ENCODE data around the gene RHAG.

The RHAG gene

GRCh38 chr6:49570474-49571079, 66.1 kb downstream of the RHAG start:
- 91 to 97% methylated on average over 6 of the region's 6 CpGs for WGBS, 2 experiments
- Histone ChIP-seq H3K9me3 (ENCODE audit: control insufficient read depth, low read length) (no peaks in the 10 kb centered on the region), H3K4me3 (ENCODE audit: insufficient read depth, low read depth, low read length) (no peak overlapping the region), H3K4me1 (ENCODE audit: control insufficient read depth, insufficient read depth, low read length) (no peaks in the 10 kb centered on the region), H3K36me3 (ENCODE audit: control insufficient read depth, insufficient read depth, low read length) (no peaks in the 10 kb centered on the region), H3K27ac (ENCODE audit: insufficient read depth, low read depth, low read length, poor library complexity, severe bottlenecking) (no peak overlapping the region), H3K27me3 (ENCODE audit: control insufficient read depth, insufficient read depth, low read length, poor library complexity, severe bottlenecking) (no peaks in the 10 kb centered on the region)

GRCh38 chr6:49565855-49566254, 70.8 kb downstream of the RHAG start:
- Histone ChIP-seq H3K4me3 (ENCODE audit: insufficient read depth, low read depth, low read length) (no peak overlapping the region), H3K36me3 (ENCODE audit: control insufficient read depth, insufficient read depth, low read length) (no peaks in the 10 kb centered on the region), H3K27ac (ENCODE audit: insufficient read depth, low read depth, low read length, poor library complexity, severe bottlenecking) (no peak overlapping the region), H3K4me1 (ENCODE audit: control insufficient read depth, insufficient read depth, low read length) (no peaks in the 10 kb centered on the region), H3K27me3 (ENCODE audit: control insufficient read depth, insufficient read depth, low read length, poor library complexity, severe bottlenecking) (no peaks in the 10 kb centered on the region), H3K9me3 (ENCODE audit: control insufficient read depth, low read length) (no peaks in the 10 kb centered on the region)
- WGBS, 2 experiments = 87 to 92% methylated on average over 10 of the region's 10 CpGs

GRCh38 chr6:49565261-49565660, 71.4 kb downstream of the RHAG start:
- Histone ChIP-seq H3K4me3 (ENCODE audit: insufficient read depth, low read depth, low read length) (no peak overlapping the region), H3K36me3 (ENCODE audit: control insufficient read depth, insufficient read depth, low read length) (no peaks in the 10 kb centered on the region)
- 43 to 96% methylated on average over 1 to 2 of the region's 2 CpGs for WGBS, 2 experiments

GRCh38 chr6:49564552-49564951, 72.1 kb downstream of the RHAG start:
- Histone ChIP-seq H3K36me3 (ENCODE audit: control insufficient read depth, insufficient read depth, low read length) (no peaks in the 10 kb centered on the region), H3K4me1 (ENCODE audit: control insufficient read depth, insufficient read depth, low read length) (no peaks in the 10 kb centered on the region), H3K4me3 (ENCODE audit: insufficient read depth, low read depth, low read length) (no peak overlapping the region), H3K27ac (ENCODE audit: insufficient read depth, low read depth, low read length, poor library complexity, severe bottlenecking) (no peak overlapping the region), H3K27me3 (ENCODE audit: control insufficient read depth, insufficient read depth, low read length, poor library complexity, severe bottlenecking) (no peaks in the 10 kb centered on the region), H3K9me3 (ENCODE audit: control insufficient read depth, low read length) (no peaks in the 10 kb centered on the region)
- 80% methylated on average over 1 of the region's 1 CpG; no CpG with 5 or more reads in 1 of the 2 experiments for WGBS, 2 experiments

More at GRCh38 chr6:49565261-49565660, 71.4 kb downstream of the RHAG start:
- Histone ChIP-seq H3K27ac (ENCODE audit: insufficient read depth, low read depth, low read length, poor library complexity, severe bottlenecking) (no peak overlapping the region), H3K9me3 (ENCODE audit: control insufficient read depth, low read length) (no peaks in the 10 kb centered on the region), H3K27me3 (ENCODE audit: control insufficient read depth, insufficient read depth, low read length, poor library complexity, severe bottlenecking) (no peaks in the 10 kb centered on the region), H3K4me1 (ENCODE audit: control insufficient read depth, insufficient read depth, low read length) (no peaks in the 10 kb centered on the region)

GRCh38 chr6:49563006-49563886, 73.4 kb downstream of the RHAG start:
- 78 to 83% methylated on average over 5 of the region's 5 CpGs for WGBS, 2 experiments
- H3K4me3 ChIP-seq (ENCODE audit: insufficient read depth, low read depth, low read length) = no peak overlapping the region
- H3K27ac ChIP-seq (ENCODE audit: insufficient read depth, low read depth, low read length, poor library complexity, severe bottlenecking) = no peak overlapping the region
- H3K9me3 ChIP-seq (ENCODE audit: control insufficient read depth, low read length) = no peaks in the 10 kb centered on the region
- no peaks in the 10 kb centered on the region for H3K36me3 ChIP-seq (ENCODE audit: control insufficient read depth, insufficient read depth, low read length)
- H3K4me1 ChIP-seq (ENCODE audit: control insufficient read depth, insufficient read depth, low read length) = no peaks in the 10 kb centered on the region
- H3K27me3 ChIP-seq (ENCODE audit: control insufficient read depth, insufficient read depth, low read length, poor library complexity, severe bottlenecking) = no peaks in the 10 kb centered on the region

GRCh38 chr6:49558238-49558637, 78.4 kb downstream of the RHAG start:
- Histone ChIP-seq H3K27me3 (ENCODE audit: control insufficient read depth, insufficient read depth, low read length, poor library complexity, severe bottlenecking) (no peaks in the 10 kb centered on the region), H3K27ac (ENCODE audit: insufficient read depth, low read depth, low read length, poor library complexity, severe bottlenecking) (no peak overlapping the region), H3K36me3 (ENCODE audit: control insufficient read depth, insufficient read depth, low read length) (no peaks in the 10 kb centered on the region), H3K4me3 (ENCODE audit: insufficient read depth, low read depth, low read length) (no peak overlapping the region), H3K9me3 (ENCODE audit: control insufficient read depth, low read length) (no peaks in the 10 kb centered on the region), H3K4me1 (ENCODE audit: control insufficient read depth, insufficient read depth, low read length) (peaks cover 12% of the 10 kb centered on the region)

- Histone ChIP-seq H3K4me3 (ENCODE audit: insufficient read depth, low read depth, low read length) (no peak overlapping the region), H3K27ac (ENCODE audit: insufficient read depth, low read depth, low read length, poor library complexity, severe bottlenecking) (no peak overlapping the region), H3K27me3 (ENCODE audit: control insufficient read depth, insufficient read depth, low read length, poor library complexity, severe bottlenecking) (no peaks in the 10 kb centered on the region), H3K9me3 (ENCODE audit: control insufficient read depth, low read length) (no peaks in the 10 kb centered on the region), H3K4me1 (ENCODE audit: control insufficient read depth, insufficient read depth, low read length) (peaks cover 17% of the 10 kb centered on the region), H3K36me3 (ENCODE audit: control insufficient read depth, insufficient read depth, low read length) (no peaks in the 10 kb centered on the region)
- WGBS, 2 experiments = 100% methylated on average over 1 of the region's 3 CpGs
These were observed 79.5 kb downstream of the RHAG start for GRCh38 chr6:49557177-49557576.

GRCh38 chr6:49556429-49556837, 80.2 kb downstream of the RHAG start:
- H3K4me3 ChIP-seq (ENCODE audit: insufficient read depth, low read depth, low read length) = no peak overlapping the region
- H3K4me1 ChIP-seq (ENCODE audit: control insufficient read depth, insufficient read depth, low read length) = peaks cover 20% of the 10 kb centered on the region
- no peaks in the 10 kb centered on the region for H3K9me3 ChIP-seq (ENCODE audit: control insufficient read depth, low read length)
- H3K36me3 ChIP-seq (ENCODE audit: control insufficient read depth, insufficient read depth, low read length) = no peaks in the 10 kb centered on the region
- H3K27ac ChIP-seq (ENCODE audit: insufficient read depth, low read depth, low read length, poor library complexity, severe bottlenecking) = no peak overlapping the region
- no peaks in the 10 kb centered on the region for H3K27me3 ChIP-seq (ENCODE audit: control insufficient read depth, insufficient read depth, low read length, poor library complexity, severe bottlenecking)

- Histone ChIP-seq H3K9me3 (ENCODE audit: control insufficient read depth, low read length) (no peaks in the 10 kb centered on the region), H3K4me3 (ENCODE audit: insufficient read depth, low read depth, low read length) (no peak overlapping the region), H3K27me3 (ENCODE audit: control insufficient read depth, insufficient read depth, low read length, poor library complexity, severe bottlenecking) (peaks cover 3% of the 10 kb centered on the region), H3K4me1 (ENCODE audit: control insufficient read depth, insufficient read depth, low read length) (peaks cover 20% of the 10 kb centered on the region), H3K27ac (ENCODE audit: insufficient read depth, low read depth, low read length, poor library complexity, severe bottlenecking) (no peak overlapping the region), H3K36me3 (ENCODE audit: control insufficient read depth, insufficient read depth, low read length) (no peaks in the 10 kb centered on the region)
- 71 to 100% methylated on average over 3 to 4 of the region's 4 CpGs for WGBS, 2 experiments
These were observed 80.7 kb downstream of the RHAG start for GRCh38 chr6:49555951-49556350.
